GM18511 (cell line): ENCODE measurements around the gene NPEPPS.
A peak's percentile ranks its signal among the peaks of the same experiment; 100 is the strongest.

Source experiments
- ATAC-seq: cut with Tn5 transposase; IDR thresholded peaks from one replicate; pipeline ENCODE4 v1.9.1; 2021; ENCODE audit warnings: mild to moderate bottlenecking, moderate library complexity; ENCODE audit not compliant: unreplicated experiment

The NPEPPS gene

DNA sequence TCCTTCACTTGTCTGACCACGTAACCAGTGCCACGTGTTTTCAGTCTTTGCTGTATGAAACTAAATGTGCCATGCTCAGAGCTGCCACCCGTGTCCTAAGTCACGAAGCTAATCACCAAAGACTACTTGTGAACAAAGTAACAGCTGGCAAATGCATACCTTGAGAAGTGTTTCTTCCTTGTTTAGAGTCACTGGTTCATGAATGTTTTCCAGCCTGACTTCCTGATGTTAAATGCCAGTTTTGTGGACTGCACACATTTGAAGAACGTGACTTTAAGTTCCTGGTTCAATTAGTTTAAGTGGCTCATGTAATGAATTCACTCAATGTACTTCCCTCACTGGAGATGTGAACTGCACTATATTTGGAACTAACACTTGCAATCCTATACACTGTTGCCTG is 98.9 kb downstream of the NPEPPS start:
- no peak for ATAC-seq

DNA sequence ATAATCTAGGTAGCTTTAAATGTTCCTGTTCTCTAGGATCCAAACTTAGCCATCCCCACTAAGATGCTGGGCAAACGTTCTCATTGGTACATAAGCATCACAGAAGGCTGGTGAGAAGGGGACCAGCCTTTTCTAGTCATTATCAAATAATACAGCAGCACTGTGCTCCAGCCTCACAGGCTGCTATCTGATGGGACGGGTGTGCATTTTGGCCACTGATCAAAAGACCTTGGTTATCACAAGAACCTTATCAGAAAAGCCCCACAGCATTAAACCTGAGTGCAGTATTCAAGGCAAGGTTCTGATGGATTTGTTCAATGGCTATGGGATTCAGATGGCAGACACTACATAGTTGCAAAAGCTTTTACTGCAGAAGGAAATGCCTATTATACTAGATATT is 99.7 kb downstream of the NPEPPS start:
- ATAC-seq = no peak

DNA sequence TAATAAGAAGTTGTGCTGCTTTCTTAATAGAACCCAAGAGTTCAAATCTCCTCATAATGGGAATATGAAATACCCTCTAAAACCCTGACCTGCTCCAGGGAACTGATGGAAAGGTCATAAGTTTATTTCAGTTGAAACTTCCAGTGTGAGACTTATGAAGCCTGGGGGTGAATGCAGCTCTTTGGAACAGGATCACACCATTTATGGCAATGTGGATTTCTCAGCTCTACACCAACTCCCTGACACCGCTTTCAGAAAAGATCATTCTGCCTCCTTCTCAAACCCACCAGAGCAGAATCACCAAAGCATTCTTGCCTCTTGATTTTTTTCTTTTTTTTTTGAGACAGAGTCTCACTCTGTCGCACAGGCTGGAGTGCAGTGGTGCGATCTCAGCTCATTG is 102.1 kb downstream of the NPEPPS start:
- ATAC-seq = no peak

DNA sequence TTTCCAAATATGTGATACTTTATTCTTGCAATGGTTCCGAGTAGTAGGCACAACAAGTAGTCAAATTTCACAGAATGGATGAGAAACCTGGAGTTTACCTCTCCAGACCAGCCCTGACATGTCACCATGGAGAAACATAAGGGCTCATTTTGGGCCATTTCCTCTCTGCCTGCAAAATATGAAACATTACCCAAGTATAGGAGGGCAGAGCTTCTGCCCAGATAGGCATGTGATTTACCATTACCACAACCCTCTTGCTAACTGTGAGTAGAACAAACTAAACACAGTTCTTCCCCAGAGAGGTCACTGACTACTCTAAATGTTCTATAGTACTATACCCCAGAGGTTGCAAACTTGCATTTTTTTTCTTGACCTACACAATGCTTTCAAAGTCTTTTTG is 103.1 kb downstream of the NPEPPS start:
- ATAC-seq = no peak

DNA sequence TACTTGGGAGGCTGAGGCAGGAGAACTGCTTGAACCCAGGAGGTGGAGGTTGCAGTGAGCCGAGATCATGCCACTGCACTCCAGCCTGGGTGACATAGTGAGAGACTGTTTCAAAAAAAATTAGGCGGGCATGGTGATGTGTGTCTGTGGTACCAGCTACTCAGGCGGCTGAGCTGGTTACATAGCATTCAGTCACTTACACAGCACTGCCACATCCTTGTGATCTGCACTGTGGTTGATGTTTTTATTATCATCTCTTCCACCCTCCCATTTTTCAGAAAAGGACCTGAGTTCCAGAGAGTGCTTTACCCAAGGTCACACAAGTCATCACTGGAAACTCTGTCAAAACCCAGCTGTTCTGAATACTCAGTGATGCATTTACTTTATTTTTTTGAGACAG is 104.0 kb downstream of the NPEPPS start:
- no peak for ATAC-seq

DNA sequence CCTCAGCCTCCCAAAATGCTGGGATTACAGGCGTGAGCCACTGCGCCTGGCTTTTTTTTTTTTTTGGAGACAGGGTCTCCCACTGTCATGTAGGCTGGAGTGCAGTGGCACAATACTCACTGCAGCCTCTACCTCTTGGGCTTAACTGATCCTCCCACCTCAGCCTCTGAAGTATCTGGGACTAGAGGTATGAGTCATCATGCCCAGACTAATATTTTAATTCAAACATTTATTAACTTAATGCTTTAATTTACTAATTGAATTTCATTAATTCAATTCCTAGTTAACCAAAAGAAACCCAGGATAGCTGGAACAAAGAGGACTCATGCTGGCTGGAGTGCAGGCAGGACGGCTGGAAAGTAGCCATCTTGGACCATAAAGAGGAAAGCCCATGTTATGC is 104.8 kb downstream of the NPEPPS start:
- no peak for ATAC-seq

DNA sequence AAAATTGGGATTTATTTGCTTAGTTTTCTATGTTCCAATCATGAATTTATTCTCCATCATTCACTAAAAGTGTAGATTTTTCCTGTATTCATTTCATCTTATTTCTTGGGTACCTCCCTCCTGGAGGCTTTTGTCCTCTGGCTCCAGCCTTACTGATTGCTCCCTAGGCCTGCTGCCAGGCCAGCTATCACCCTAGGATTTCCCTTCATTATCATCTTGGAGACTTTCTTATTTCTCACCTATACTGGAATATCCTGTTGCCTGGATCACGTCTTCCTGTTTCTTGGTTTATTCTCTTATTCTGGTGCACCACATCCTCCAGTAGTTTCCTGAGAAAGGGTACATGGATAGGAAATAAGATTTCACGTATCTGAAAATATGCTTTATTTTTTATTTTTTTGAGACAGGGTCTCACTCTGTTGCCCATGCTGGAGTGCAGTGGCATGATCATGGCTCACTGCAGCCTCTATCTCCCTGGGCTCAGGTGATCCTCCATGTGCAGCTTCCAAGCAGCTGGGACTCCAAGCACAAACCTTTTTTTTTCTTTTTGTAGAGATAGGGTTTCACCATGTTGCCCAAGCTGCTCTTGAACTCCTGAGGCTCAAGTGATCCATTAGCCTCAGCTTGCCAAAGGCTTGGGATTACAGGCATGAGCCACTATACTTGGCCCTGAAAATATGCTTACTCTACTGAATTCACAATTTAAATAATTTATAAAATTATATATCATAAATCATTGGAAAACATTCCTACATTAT is 105.5 kb downstream of the NPEPPS start:
- no peak for ATAC-seq

DNA sequence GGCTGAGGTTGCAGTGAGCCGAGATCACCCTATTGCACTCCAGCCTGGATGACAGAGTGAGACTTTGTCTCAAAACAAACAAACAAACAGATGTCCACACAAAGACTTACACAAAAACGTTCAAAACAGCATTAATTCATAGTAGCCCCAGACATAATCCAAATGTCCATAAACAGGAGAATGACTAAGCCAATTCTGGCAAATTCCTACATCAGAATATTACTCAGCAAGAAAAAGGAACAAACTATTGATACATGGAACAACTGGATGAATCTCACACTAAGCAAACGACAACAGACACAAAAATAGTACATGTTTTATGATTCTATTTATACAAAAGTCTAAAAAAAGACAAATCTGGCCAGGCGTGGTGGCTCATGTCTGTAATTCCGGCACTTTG is 108.0 kb downstream of the NPEPPS start:
- no peak for ATAC-seq

DNA sequence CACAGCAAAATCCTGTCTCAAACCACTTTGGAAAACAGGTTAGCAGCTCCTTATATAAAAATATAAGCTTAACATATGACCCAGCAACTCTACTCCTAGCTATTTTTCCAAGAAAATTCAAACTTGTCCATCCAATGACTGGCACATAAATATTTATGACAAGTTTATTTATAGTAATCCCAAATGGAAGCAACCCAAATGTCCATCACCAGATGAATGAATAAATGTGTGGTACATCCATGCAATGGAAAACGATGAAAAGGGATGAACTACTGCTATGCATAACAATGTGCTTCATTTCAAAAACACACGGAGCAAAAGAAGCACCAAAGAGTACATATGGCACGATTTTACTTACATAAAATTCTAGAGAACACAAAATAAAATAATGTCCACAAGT is 109.2 kb downstream of the NPEPPS start:
- no peak for ATAC-seq

DNA sequence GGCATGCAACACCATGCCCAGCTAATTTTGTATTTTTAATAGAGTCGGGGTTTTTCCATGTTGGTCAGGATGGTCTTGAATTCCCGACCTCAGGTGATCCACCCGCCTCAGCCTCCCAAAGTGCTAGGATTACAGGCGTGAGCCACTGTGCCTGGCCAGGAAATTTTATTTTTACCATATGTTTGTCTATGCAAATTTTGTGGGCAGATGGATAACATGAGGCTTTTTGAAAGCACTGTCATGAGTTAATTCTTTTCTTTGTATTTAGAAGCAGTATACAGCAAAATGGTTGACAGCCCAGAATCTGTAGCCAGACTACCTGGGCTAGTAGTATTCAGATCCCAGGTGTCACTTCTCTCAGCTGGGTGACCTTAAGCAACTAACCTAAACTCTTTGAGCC is 110.3 kb downstream of the NPEPPS start:
- no peak for ATAC-seq

DNA sequence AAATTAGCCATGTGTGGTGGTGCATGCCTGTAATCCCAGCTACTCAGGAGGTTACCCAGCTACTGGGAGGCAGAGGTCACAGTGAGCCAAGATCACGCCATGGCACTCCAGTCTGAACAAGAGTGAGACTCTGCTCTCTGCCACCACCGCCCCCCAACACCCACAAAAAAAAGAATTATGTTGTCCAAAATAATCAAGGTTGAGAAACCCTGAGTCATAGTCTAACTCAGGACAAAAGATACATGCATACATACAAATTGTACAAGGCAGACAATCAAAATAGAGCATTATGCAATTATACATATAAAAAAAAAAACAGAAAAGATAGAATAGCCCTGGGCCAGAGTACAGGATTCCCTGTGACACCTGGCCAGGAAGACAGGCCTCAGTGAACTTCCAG is 112.2 kb downstream of the NPEPPS start:
- ATAC-seq = no peak

DNA sequence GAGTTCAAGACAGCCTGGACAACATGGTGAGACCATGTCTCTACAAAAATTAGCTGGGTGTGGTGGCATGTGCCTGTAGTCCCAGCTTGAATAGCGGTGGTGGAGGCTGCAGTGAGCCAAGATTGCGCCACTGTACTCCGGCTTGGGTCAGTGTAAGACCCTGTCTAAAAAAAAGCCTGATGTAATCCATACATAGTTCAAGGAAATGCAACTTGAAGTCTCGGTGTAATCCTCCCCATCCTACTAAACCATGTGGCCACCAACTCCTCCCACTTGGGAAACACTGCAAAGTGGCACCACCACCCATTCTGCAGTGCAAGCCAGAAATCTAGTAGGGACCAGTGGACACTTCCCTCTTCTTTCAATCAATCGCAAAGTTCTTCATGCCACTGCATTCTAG is 113.4 kb downstream of the NPEPPS start:
- ATAC-seq = no peak

DNA sequence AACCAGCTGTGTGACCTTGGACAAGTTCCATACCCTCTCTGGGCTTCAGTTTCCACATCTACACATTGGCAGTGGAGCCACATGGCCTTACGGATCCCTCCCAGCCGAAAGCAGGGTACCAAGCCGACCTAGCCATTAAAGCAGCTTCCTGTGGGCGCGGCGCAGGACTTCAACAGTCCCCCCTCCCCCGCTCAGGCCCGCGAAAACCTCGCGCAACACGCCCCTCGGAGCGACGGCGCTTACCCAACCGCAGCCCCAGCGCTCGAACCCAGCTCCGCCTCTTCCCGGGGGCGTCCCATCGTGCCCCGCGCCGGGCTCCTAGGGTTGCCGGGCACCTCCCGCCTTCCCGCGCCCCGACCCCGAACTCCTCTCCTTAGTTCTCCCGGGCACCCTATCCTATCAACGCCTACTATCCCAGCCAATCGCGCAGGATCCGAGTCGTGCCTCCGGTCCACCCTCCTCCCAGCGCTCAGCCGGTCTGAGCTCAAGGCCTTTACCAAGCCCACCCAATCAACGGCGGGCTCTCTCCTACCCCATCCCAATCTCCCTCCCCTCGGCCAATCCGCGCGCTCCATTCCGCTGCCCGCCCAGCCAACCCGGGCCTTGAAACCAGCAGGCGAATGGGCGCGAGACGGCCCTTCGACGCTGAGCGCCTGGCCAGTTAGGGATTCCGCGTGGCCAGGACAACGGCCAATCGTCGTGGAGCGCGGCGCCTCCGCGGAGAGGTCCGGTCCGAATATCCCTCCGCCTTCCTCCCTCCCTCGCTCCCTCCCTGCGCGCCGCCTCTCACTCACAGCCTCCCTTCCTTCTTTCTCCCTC is 118.5 kb downstream of the NPEPPS start, which contains the start of gene KPNB1:
Gene KPNB1, plus strand, starts transcription at position 767 of the 819 bp plus-strand sequence. CDS start 326 bp downstream, outside the sequence.
- ATAC-seq = peak; percentile 85

DNA sequence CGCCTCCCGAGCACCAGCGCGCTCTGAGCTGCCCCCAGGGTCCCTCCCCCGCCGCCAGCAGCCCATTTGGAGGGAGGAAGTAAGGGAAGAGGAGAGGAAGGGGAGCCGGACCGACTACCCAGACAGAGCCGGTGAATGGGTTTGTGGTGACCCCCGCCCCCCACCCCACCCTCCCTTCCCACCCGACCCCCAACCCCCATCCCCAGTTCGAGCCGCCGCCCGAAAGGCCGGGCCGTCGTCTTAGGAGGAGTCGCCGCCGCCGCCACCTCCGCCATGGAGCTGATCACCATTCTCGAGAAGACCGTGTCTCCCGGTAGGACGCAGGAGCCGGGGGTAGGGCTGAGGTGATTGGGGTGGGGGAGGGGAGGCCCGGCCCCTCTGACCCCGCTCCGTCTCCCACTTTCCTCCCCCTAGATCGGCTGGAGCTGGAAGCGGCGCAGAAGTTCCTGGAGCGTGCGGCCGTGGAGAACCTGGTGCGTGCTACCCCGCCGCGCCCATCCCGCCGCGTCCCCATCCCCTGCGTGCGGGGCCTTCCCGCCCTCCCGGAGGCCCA is 119.1 kb downstream of the NPEPPS start:
- peak; percentile 5 for ATAC-seq

DNA sequence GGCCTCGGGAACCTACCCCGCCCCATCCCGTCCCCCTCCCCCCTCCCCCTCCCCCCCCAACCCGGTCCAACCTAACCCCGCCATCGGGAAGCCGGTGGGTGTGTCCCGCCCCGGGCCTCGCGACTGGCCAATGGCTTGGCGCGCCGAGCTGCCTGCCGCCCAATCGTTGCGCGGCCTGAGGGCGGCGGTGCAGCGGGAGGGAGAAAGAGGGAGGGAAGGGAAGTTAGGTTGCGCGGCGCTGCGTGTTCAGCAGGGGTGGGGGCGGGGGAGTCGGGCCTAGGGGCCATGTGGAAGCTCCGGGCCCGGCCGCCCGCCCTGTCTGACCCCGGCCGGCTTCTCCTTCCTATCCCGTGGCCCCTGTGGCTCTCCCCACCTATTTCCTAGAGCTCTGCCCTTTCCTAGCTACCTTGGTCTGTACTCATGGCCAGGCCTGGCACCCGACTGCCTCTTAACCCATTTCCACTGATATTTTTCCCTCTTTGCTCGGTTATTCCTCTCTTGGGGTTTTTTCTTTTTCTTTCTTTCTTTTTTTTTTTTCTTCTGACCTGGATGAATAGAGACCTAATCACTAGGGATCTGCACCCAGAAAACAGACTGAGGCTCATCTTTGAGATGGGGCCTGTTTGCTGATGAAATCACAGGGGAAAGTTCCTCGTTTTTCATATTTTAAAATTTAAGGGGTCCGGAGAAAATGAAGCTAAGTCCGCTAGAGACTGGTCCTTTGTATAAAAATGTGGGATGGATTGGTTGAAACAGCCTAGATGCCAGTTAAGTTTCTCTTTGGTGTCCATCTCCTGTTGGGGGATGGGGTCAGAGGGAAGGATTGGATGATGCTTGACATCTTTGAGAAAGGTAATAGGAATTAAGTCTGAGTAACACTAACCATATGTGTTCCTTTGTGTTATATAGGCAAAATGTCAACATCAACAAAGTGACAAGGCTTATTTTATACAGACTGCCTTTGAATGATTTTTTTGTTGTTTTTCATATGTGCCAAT is 119.9 kb downstream of the NPEPPS start:
- ATAC-seq = peak; percentile 42

DNA sequence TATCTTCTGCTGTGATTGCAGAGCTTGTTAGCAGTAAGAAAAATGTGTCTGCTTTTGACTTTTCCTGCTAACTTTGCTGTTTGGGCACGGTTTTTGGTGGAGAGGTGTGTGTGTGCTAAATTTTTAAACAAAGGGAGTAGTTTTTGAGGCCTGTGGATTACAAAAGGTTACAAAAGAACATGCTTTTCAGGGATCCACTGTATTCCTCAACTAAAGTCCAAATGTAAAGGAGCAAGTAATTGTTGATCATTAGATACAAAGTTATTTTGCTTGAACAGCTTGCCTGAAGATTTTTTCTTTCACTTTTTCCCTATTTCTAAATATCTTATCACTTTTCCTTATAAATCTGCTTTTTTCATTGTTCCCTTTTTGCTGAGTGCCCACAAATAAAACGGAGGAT is 120.8 kb downstream of the NPEPPS start:
- no peak for ATAC-seq

DNA sequence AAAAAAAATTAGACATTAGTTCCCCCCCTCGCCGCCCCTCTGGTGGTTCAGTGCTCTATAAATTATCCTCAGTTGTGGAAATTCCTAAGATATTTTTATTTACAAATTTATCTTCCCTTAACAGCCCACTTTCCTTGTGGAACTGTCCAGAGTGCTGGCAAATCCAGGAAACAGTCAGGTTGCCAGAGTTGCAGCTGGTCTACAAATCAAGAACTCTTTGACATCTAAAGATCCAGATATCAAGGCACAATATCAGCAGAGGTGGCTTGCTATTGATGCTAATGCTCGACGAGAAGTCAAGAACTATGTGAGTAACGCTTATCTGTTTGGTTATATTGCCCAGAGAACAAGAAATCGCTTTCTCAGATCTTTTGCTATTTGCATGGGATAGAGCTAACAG is 121.7 kb downstream of the NPEPPS start:
- ATAC-seq = no peak

DNA sequence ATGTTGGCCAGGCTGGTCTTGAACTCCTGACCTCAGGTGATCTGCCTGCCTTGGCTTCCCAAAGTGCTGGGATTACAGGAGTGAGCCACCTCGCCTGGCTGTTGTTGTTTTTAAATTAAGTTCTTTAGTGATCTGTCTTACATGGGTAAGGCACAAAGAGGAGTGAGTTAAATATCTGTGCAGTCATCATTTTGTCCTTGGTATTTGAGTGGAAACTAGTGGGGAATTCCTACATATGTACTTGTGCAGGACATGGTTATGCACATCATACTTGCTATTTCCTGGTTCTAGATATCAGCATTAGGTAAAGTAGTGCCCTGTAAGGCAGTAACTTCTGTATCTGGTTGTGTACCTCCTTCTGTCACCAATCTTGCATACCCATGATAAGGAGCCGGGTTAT is 122.5 kb downstream of the NPEPPS start:
- no peak for ATAC-seq

DNA sequence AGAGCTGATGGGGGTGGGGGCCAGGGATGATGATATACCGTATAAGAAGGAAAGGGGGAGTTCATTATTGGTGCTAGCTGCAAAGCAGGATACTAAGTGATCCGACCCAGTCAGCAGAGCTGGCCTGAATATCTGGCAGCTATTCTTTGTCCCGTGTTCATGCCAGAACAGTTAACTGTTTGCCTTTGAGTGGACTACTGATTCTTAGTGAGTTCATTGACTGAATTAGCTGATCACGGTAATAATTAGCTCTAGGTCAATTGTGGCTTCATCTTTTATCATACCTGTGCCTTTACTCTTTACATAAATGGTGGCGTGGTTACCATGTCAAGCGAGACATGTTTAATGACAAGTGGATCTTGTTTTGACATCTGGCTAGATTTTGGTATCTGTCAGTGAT is 124.1 kb downstream of the NPEPPS start:
- no peak for ATAC-seq

DNA sequence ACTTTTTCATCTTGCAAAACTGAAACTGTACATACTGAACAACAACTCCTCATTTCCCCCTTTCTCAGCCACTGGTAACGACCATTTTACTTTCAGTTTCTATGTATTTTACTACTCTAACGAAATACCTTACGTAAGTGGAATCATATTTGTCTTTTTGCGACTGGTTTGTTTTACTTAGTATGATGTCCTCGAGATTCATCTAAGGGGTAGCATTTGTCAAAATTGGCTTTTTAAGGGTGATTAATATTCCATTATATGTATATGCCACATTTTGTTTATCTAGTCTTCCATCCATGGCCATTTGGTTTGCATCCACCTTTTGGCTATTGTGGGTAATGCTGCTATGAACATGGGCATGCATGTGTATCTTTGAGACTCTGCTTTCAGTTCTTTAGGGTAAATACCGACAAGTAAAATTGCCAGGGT is 129.2 kb downstream of the NPEPPS start:
- ATAC-seq = peak; percentile 67
